ENCODE results near the gene PPFIA3. TPM values are rescaled to one million over a fixed set of nuclear protein-coding genes. Genes with fewer than 3 reads are reported as not detected.
A peak's percentile ranks its signal among the peaks of the same experiment; 100 is the strongest.
"Not testable (repeated sequence)": the region's sequence is repeated elsewhere in the genome, so short reads cannot be mapped to it uniquely, and the experiment has no call there.

The PPFIA3 gene
- total and polyA plus RNA-seq, 2 of the 4 experiments (the other 2 are of a cell fraction), result 0.90 to 2.4 TPM

GRCh38 chr19:49182010-49182847 lies 62.9 kb downstream of the PPFIA3 start:
- H3K27ac ChIP-seq (ENCODE audit: insufficient read depth, low read length); H2BK120ac ChIP-seq (ENCODE audit: low read depth, low read length); H3K56ac ChIP-seq (ENCODE audit: extremely low read depth, insufficient read depth, low read length); intact Hi-C loops (cut with micrococcal nuclease); BruUV-seq (replicated peaks); H3K9ac ChIP-seq (ENCODE audit: low read depth, low read length); H3K14ac ChIP-seq (replicated peaks; ENCODE audit: low read depth, low read length); H2AK9ac ChIP-seq (replicated peaks; ENCODE audit: low read depth, low read length, poor library complexity); ATAC-seq (ENCODE audit: low read depth); H3K4me1 ChIP-seq (ENCODE audit: control insufficient read depth, insufficient read depth, low read length); DNase-seq; dilution Hi-C loops (cut with HindIII; ENCODE audit: low sequenced_read_pairs, unreplicated experiment); H4K8ac ChIP-seq (ENCODE audit: low read depth in 2 of 2, low read length in 2 of 2); H3K9me3 ChIP-seq (ENCODE audit: control insufficient read depth, insufficient read depth, low read length); H3K4me3 ChIP-seq (ENCODE audit: insufficient read depth, low read depth, low read length); H3K23ac ChIP-seq (ENCODE audit: low read depth, low read length); H4K5ac ChIP-seq (ENCODE audit: low read depth, low read length); H3K4me2 ChIP-seq (ENCODE audit: low read depth, low read length); H3K27me3 ChIP-seq (ENCODE audit: control insufficient read depth, insufficient read depth, low read length); H4K20me1 ChIP-seq (ENCODE audit: insufficient read depth, low read length); H2AK5ac ChIP-seq (ENCODE audit: low read depth, low read length); in situ Hi-C loops (cut with MboI; ENCODE audit: low sequenced_read_pairs); H2AFZ ChIP-seq (replicated peaks; ENCODE audit: low read length, poor library complexity); H2BK20ac ChIP-seq (ENCODE audit: low read depth, low read length); H3K18ac ChIP-seq (ENCODE audit: low read depth, low read length); H4K91ac ChIP-seq (ENCODE audit: insufficient read depth, low read depth, low read length); H2BK15ac ChIP-seq (ENCODE audit: low read depth, low read length); H3K79me1 ChIP-seq (ENCODE audit: low read depth in 1 of 2, low read length in 2 of 2); H3K9me1 ChIP-seq (ENCODE audit: insufficient read depth, low read length); POLR2A ChIA-PET (ENCODE audit: unreplicated experiment); H3K4ac ChIP-seq (ENCODE audit: low read depth, low read length): not testable (repeated sequence)
- peaks cover 24% of the 10 kb centered on the region for H3K36me3 ChIP-seq (ENCODE audit: control insufficient read depth, insufficient read depth, low read length)
- CTCF ChIA-PET, result interaction anchor here (0.7 kb wide), 1 partner anchor 16 kb away, joined by 3 read pairs; no protein-coding TSS in a partner anchor
- WGBS, 2 experiments (ENCODE audit: extremely low coverage in 2 of 2, insufficient read length in 1 of 2), result 91% methylated on average over 8 of the region's 20 CpGs; no CpG with 5 or more reads in 1 of the 2 experiments
- peak overlapping the region; percentile 19 for H2BK5ac ChIP-seq (ENCODE audit: low read depth, low read length, poor library complexity, severe bottlenecking)
